ENCODE results near the gene PLA2G2C.

The PLA2G2C gene

DNA sequence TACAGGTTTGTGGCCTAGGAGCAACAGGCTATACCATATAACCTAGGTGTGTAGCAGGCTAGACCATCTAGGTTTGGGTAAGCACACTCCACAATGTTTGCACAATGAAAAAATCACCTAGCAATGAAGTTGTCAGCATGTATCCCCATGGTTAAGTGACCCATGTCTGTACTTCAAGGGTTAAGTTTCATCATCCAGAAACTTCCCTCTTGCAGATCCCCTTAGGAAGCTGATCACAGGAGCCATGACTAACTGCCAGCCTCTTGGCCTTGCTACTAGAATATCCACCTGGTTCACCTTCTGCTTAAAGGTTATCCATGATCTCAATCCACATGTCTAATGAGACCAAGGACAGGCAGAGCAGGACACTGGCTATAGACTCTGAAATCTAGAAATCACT, 3.9 kb downstream of the PLA2G2C start:
- no peak overlapping the region for H3K27ac ChIP-seq (ENCODE audit: low read depth, low read length)
- H3K4me3 ChIP-seq (ENCODE audit: low read length): no peak overlapping the region
- peaks cover 10% of the 10 kb centered on the region for H3K4me1 ChIP-seq (ENCODE audit: insufficient read depth, low read length)
- H3K27me3 ChIP-seq (ENCODE audit: insufficient read depth, low read length): peaks cover 21% of the 10 kb centered on the region
- H3K36me3 ChIP-seq (ENCODE audit: insufficient read depth, low read length): no peaks in the 10 kb centered on the region
- no peaks in the 10 kb centered on the region for H3K9me3 ChIP-seq (ENCODE audit: insufficient read depth, low read depth, low read length)
- H3K9ac ChIP-seq (ENCODE audit: low read depth, low read length): no peak overlapping the region

- Histone ChIP-seq H3K27ac (ENCODE audit: low read depth, low read length) (no peak overlapping the region), H3K9ac (ENCODE audit: low read depth, low read length) (no peak overlapping the region), H3K4me1 (ENCODE audit: insufficient read depth, low read length) (0 out of 2 replicates have a peak, but pooled peaks cover 2% of the 10 kb centered on the region), H3K27me3 (ENCODE audit: insufficient read depth, low read length) (peaks cover 8% of the 10 kb centered on the region), H3K4me3 (ENCODE audit: low read length) (no peak overlapping the region), H3K36me3 (ENCODE audit: insufficient read depth, low read length) (no peaks in the 10 kb centered on the region), H3K9me3 (ENCODE audit: insufficient read depth, low read depth, low read length) (no peaks in the 10 kb centered on the region)
- 92% methylated on average over 3 of the region's 3 CpGs for WGBS
These were observed 5.5 kb downstream of the PLA2G2C start for GRCh38 chr1:20180844-20181207.

DNA sequence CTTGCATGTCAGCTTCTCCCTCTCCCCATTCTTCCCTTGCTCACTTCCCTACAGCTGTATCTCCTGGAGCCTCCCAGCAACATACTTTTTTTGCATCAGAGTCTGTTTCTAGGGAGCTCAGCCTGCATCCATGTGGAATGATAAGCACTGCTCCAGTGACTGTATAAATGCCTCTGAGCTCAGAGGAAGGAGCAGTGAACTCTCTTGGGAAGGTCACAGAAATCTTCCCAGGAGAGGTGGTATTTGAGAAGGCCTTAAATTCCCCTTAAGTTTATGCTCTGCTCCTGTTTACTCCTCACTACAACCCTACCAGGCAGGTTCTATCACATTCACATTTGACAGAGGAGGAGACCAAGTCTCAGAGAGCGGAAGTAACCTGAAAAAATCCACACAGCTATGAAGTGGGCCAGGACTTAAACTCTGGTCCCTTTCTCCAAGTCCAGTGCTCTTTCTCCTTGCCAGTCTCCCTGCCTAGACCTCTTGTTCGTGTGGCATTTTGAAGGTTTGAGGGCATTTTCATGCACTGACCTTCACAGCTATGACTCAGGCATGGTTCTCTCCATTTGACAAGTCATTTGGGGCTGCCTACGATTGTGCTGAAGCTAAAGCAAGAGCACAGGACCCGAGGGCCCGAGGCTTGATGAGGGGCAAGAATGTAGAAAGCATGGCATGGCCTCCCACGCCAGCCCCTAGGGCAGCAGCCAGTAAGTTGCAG, 6.0 kb downstream of the PLA2G2C start:
- no peak overlapping the region for H3K27ac ChIP-seq (ENCODE audit: low read depth, low read length)
- H3K36me3 ChIP-seq (ENCODE audit: insufficient read depth, low read length): no peaks in the 10 kb centered on the region
- 91% methylated on average over 6 of the region's 6 CpGs for WGBS
- H3K27me3 ChIP-seq (ENCODE audit: insufficient read depth, low read length): peaks cover 4% of the 10 kb centered on the region
- no peak overlapping the region for H3K4me3 ChIP-seq (ENCODE audit: low read length)
- H3K9ac ChIP-seq (ENCODE audit: low read depth, low read length): no peak overlapping the region
- no peaks in the 10 kb centered on the region for H3K9me3 ChIP-seq (ENCODE audit: insufficient read depth, low read depth, low read length)
- H3K4me1 ChIP-seq (ENCODE audit: insufficient read depth, low read length): no peaks in the 10 kb centered on the region

DNA sequence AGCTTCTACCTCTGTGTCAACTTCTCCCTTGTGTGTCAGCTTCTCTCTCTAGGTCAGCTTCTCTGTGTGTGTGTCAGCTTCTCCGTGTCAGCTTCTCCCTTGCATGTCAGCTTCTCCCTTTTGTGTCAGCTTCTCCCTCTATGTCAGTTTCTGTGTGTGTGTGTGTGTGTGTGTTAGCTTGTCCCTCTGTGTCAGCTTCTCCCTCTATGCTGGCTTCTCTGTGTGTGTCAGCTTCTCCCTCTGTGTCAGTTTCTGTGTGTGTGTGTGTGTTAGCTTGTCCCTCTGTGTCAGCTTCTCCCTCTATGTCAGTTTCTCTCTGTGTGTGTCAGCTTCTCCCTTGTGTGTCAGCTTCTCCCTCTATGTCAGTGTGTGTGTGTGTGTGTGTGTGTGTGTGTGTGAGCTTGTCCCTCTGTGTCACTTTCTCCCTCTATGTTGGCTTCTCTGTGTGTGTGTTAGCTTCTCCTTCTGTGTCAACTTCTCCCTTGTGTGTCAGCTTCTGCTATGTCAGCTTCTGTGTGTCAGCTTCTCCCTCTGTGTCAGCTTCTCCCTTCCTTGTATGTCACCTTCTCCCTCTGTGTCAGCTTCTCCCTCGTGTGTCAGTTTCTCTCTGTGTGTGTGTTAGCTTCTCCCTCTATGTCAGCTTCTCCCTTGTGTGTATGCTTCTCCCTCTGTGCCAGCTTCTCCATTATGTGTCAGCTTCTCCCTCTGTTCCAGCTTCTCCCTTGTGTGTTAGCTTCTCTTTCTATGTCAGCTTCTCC, 6.8 kb downstream of the PLA2G2C start:
- Histone ChIP-seq H3K27ac (ENCODE audit: low read depth, low read length) (no peak overlapping the region), H3K36me3 (ENCODE audit: insufficient read depth, low read length) (no peaks in the 10 kb centered on the region), H3K27me3 (ENCODE audit: insufficient read depth, low read length) (no peaks in the 10 kb centered on the region), H3K9me3 (ENCODE audit: insufficient read depth, low read depth, low read length) (no peaks in the 10 kb centered on the region), H3K4me3 (ENCODE audit: low read length) (no peak overlapping the region), H3K4me1 (ENCODE audit: insufficient read depth, low read length) (no peaks in the 10 kb centered on the region), H3K9ac (ENCODE audit: low read depth, low read length) (no peak overlapping the region)
- WGBS: 96% methylated on average over 2 of the region's 2 CpGs

- 85% methylated on average over 13 of the region's 13 CpGs for WGBS
- Histone ChIP-seq H3K4me1 (ENCODE audit: insufficient read depth, low read length) (no peaks in the 10 kb centered on the region), H3K27me3 (ENCODE audit: insufficient read depth, low read length) (no peaks in the 10 kb centered on the region), H3K9me3 (ENCODE audit: insufficient read depth, low read depth, low read length) (no peaks in the 10 kb centered on the region), H3K27ac (ENCODE audit: low read depth, low read length) (no peak overlapping the region), H3K9ac (ENCODE audit: low read depth, low read length) (no peak overlapping the region), H3K36me3 (ENCODE audit: insufficient read depth, low read length) (no peaks in the 10 kb centered on the region), H3K4me3 (ENCODE audit: low read length) (no peak overlapping the region)
These were observed 7.5 kb downstream of the PLA2G2C start for GRCh38 chr1:20178634-20179370.

- 88% methylated on average over 9 of the region's 9 CpGs for WGBS
- no peaks in the 10 kb centered on the region for H3K27me3 ChIP-seq (ENCODE audit: insufficient read depth, low read length)
- no peak overlapping the region for H3K9ac ChIP-seq (ENCODE audit: low read depth, low read length)
- H3K4me3 ChIP-seq (ENCODE audit: low read length): no peak overlapping the region
- no peaks in the 10 kb centered on the region for H3K4me1 ChIP-seq (ENCODE audit: insufficient read depth, low read length)
- H3K9me3 ChIP-seq (ENCODE audit: insufficient read depth, low read depth, low read length): no peaks in the 10 kb centered on the region
- H3K27ac ChIP-seq (ENCODE audit: low read depth, low read length): no peak overlapping the region
- no peaks in the 10 kb centered on the region for H3K36me3 ChIP-seq (ENCODE audit: insufficient read depth, low read length)
These were observed 11.2 kb downstream of the PLA2G2C start for GRCh38 chr1:20174937-20175666.

DNA sequence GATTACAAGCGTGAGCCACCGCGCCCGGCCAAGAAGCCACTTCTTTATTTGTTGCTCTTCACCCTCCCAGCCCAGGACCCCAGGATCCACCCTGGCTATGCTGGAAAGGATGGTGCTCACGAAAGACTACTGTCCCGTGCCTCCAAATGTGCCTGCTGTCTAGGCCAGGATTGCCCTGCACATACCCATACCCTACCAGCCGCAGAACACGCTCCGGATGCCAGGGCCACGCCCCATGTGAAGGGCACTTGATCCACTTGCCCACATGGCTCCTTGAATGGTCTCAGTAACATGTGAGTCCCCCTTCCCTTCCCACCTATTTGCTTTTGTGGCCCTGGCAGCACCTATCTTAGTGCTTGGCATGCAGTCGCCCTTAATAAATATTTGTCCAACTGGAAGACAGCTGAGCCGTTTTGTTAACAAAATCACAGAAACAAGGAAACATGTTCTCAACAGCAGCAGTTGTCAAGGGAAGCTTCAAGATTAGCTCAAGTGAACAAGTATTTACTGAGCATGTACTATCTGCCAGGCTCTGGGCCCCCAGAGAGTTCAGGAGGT, 14.2 kb downstream of the PLA2G2C start:
- Histone ChIP-seq H3K4me1 (ENCODE audit: insufficient read depth, low read length) (no peaks in the 10 kb centered on the region), H3K27me3 (ENCODE audit: insufficient read depth, low read length) (no peaks in the 10 kb centered on the region), H3K9ac (ENCODE audit: low read depth, low read length) (no peak overlapping the region), H3K4me3 (ENCODE audit: low read length) (no peak overlapping the region), H3K9me3 (ENCODE audit: insufficient read depth, low read depth, low read length) (no peaks in the 10 kb centered on the region), H3K36me3 (ENCODE audit: insufficient read depth, low read length) (no peaks in the 10 kb centered on the region), H3K27ac (ENCODE audit: low read depth, low read length) (no peak overlapping the region)
- WGBS: 95% methylated on average over 12 of the region's 12 CpGs

DNA sequence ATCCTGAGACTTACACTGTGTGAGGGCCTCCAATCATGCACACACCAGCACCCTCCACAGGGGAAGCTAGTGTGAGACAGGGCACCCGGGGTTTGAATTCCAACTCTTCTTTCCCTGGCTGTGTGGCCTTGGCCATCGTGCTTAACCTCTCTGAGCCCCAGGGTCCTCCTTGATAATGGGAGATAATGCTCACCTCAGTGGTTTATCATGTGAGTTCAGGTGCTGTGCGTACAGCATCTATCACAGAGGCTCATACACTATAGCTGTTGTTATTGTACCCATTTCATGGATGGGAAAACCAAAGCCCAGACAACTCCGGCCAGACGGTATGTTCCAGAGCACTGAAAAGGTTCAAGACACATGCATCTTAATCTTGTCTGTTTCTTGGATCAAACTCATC, 16.4 kb downstream of the PLA2G2C start:
- 98% methylated on average over 5 of the region's 5 CpGs for WGBS
- H3K27ac ChIP-seq (ENCODE audit: low read depth, low read length): no peak overlapping the region
- H3K36me3 ChIP-seq (ENCODE audit: insufficient read depth, low read length): no peaks in the 10 kb centered on the region
- no peak overlapping the region for H3K9ac ChIP-seq (ENCODE audit: low read depth, low read length)
- no peak overlapping the region for H3K4me3 ChIP-seq (ENCODE audit: low read length)
- H3K9me3 ChIP-seq (ENCODE audit: insufficient read depth, low read depth, low read length): no peaks in the 10 kb centered on the region
- H3K4me1 ChIP-seq (ENCODE audit: insufficient read depth, low read length): no peaks in the 10 kb centered on the region
- H3K27me3 ChIP-seq (ENCODE audit: insufficient read depth, low read length): no peaks in the 10 kb centered on the region

DNA sequence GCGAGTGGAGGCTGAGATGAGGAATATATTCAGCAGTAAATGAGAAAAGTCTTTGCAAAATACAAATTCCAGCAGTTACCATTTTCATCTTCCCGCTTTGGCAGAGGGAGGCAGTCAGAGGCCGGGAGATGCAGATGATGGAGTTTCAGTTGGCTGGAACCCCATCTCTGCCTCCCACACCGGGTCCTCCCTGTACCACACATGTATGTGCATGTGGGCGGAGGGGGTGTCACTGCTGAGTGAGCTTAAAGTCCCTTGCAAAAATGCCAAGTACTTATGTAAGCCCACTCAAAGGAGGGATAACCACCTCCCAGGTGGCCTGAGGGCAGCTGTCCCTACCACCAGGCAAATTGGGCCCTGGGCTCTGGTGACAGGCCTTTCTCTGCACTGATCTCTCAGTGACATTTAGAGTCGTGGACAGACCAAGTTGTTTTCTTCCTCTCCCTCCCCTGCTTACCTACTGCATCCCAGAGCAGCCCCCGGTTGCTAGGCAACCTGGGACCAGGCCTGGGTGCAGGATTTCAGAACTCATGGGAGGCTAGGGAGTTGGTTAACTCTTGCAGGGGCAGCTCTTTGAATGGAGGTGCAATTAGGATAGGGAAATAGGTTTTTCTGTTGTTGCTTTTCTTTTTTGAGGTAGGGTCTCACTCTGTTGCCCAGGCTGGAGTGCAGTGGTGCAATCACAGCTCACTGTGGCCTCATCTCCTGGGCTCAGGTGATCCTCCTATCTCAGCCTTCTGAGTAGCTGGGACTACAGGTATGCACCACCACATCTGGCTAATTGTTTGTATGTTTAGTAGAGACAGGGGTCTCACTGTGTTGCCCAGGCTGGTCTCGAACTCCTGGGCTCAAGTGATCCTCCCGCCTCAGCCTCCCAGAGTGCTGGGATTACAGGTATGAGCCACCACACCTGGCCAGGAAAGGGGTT, 17.5 kb downstream of the PLA2G2C start:
- H3K27me3 ChIP-seq (ENCODE audit: insufficient read depth, low read length): no peaks in the 10 kb centered on the region
- H3K9me3 ChIP-seq (ENCODE audit: insufficient read depth, low read depth, low read length): no peaks in the 10 kb centered on the region
- no peaks in the 10 kb centered on the region for H3K36me3 ChIP-seq (ENCODE audit: insufficient read depth, low read length)
- no peak overlapping the region for H3K9ac ChIP-seq (ENCODE audit: low read depth, low read length)
- 88% methylated on average over 9 of the region's 9 CpGs for WGBS
- H3K27ac ChIP-seq (ENCODE audit: low read depth, low read length): no peak overlapping the region
- H3K4me3 ChIP-seq (ENCODE audit: low read length): no peak overlapping the region
- H3K4me1 ChIP-seq (ENCODE audit: insufficient read depth, low read length): no peaks in the 10 kb centered on the region

GRCh38 chr1:20167126-20167525, 19.2 kb downstream of the PLA2G2C start:
- Histone ChIP-seq H3K27me3 (ENCODE audit: insufficient read depth, low read length) (no peaks in the 10 kb centered on the region), H3K9me3 (ENCODE audit: insufficient read depth, low read depth, low read length) (no peaks in the 10 kb centered on the region), H3K9ac (ENCODE audit: low read depth, low read length) (no peak overlapping the region), H3K36me3 (ENCODE audit: insufficient read depth, low read length) (no peaks in the 10 kb centered on the region), H3K27ac (ENCODE audit: low read depth, low read length) (no peak overlapping the region), H3K4me3 (ENCODE audit: low read length) (no peak overlapping the region), H3K4me1 (ENCODE audit: insufficient read depth, low read length) (no peaks in the 10 kb centered on the region)
- WGBS: 87% methylated on average over 7 of the region's 8 CpGs
